GM18502 (cell line): Measurements from ENCODE around the gene SELENON.
"Not testable (repeated sequence)": the region's sequence is repeated elsewhere in the genome, so short reads cannot be mapped to it uniquely, and the experiment has no call there.

Source experiments
- ATAC-seq: cut with Tn5 transposase; IDR thresholded peaks from one replicate; pipeline ENCODE4 v1.9.1; 2021; ENCODE audit warnings: mild to moderate bottlenecking; ENCODE audit not compliant: unreplicated experiment, poor library complexity

The SELENON gene

GRCh38 chr1:25820247-25821111 lies 20.5 kb downstream of the SELENON start:
- peak; percentile 47 for ATAC-seq

- ATAC-seq = no peak
Measured at GRCh38 chr1:25821112-25821476, 21.1 kb downstream of the SELENON start.

GRCh38 chr1:25821630-25822091 lies 21.7 kb downstream of the SELENON start:
- ATAC-seq = no peak

- ATAC-seq = no peak
Measured at GRCh38 chr1:25825605-25826004, 25.6 kb downstream of the SELENON start.

GRCh38 chr1:25826571-25826970 lies 26.6 kb downstream of the SELENON start:
- no peak for ATAC-seq

GRCh38 chr1:25828491-25828890 lies 28.5 kb downstream of the SELENON start:
- no peak for ATAC-seq

GRCh38 chr1:25829046-25829445 lies 29.1 kb downstream of the SELENON start:
- no peak for ATAC-seq

- no peak for ATAC-seq
Measured at GRCh38 chr1:25831569-25832196, 31.7 kb downstream of the SELENON start.

- no peak for ATAC-seq
Measured at GRCh38 chr1:25832336-25833037, 32.5 kb downstream of the SELENON start.

GRCh38 chr1:25833158-25833557 lies 33.2 kb downstream of the SELENON start:
- no peak for ATAC-seq

- no peak for ATAC-seq
Measured at GRCh38 chr1:25834894-25835293, 34.9 kb downstream of the SELENON start.

- no peak for ATAC-seq
Measured at GRCh38 chr1:25836695-25837094, 36.7 kb downstream of the SELENON start.

- no peak for ATAC-seq
Measured at GRCh38 chr1:25837262-25837875, 37.4 kb downstream of the SELENON start.

GRCh38 chr1:25839808-25840207 lies 39.8 kb downstream of the SELENON start:
- ATAC-seq = not testable (repeated sequence)

GRCh38 chr1:25843483-25843882 lies 43.5 kb downstream of the SELENON start:
- ATAC-seq = no peak

- ATAC-seq = no peak
Measured at GRCh38 chr1:25844536-25845337, 44.7 kb downstream of the SELENON start.

- ATAC-seq = no peak
Measured at GRCh38 chr1:25845664-25846063, 45.7 kb downstream of the SELENON start.

- no peak for ATAC-seq
Measured at GRCh38 chr1:25847929-25848328, 47.9 kb downstream of the SELENON start.

GRCh38 chr1:25848531-25848930 lies 48.5 kb downstream of the SELENON start:
- no peak for ATAC-seq

GRCh38 chr1:25854554-25854953 lies 54.6 kb downstream of the SELENON start:
- no peak for ATAC-seq
